Measurements from ENCODE around the gene PDIA4. TPM values are rescaled to one million over a fixed set of nuclear protein-coding genes. Genes with fewer than 3 reads are reported as not detected.

Gene PDIA4
- total RNA-seq = 100 to 1,000 TPM in 1 of 3 donors, 10 to 100 TPM in 2; 53.4 to 101 (median 68.3) TPM

GRCh38 chr7:149028346-149029109 is at the start of gene PDIA4:
PDIA4 (minus strand) TSS chr7:149028505; CDS start chr7:149028408, 97 bp downstream.
- Histone ChIP-seq H3K9me3 (no peaks in the 10 kb centered on the region), H3K36me3 (no peaks in the 10 kb centered on the region)
- intact Hi-C loops (cut with DNase I; ENCODE audit: low total_unique reads) = no loop called here

GRCh38 chr7:149077594-149077993 is 49.3 kb upstream of the PDIA4 start:
- H3K27me3 ChIP-seq = no peaks in the 10 kb centered on the region
- H3K4me1 ChIP-seq = no peaks in the 10 kb centered on the region
- H3K4me3 ChIP-seq = no peak overlapping the region
- intact Hi-C loops (cut with DNase I; ENCODE audit: low total_unique reads) = no loop called here
- DNase-seq (ENCODE audit: low spot score in 2 of 2) = no peak
- TF ChIP-seq POLR2AphosphoS5 (IDR thresholded peaks at IDR 0.05) (no peak), POLR2A (IDR thresholded peaks at IDR 0.05) (no peak)
- TF ChIP-seq, protein P1, sequence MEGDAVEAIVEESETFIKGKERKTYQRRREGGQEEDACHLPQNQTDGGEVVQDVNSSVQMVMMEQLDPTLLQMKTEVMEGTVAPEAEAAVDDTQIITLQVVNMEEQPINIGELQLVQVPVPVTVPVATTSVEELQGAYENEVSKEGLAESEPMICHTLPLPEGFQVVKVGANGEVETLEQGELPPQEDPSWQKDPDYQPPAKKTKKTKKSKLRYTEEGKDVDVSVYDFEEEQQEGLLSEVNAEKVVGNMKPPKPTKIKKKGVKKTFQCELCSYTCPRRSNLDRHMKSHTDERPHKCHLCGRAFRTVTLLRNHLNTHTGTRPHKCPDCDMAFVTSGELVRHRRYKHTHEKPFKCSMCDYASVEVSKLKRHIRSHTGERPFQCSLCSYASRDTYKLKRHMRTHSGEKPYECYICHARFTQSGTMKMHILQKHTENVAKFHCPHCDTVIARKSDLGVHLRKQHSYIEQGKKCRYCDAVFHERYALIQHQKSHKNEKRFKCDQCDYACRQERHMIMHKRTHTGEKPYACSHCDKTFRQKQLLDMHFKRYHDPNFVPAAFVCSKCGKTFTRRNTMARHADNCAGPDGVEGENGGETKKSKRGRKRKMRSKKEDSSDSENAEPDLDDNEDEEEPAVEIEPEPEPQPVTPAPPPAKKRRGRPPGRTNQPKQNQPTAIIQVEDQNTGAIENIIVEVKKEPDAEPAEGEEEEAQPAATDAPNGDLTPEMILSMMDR (IDR thresholded peaks at IDR 0.05) = no peak
- H3K27ac ChIP-seq = no peak overlapping the region
- H3K9me3 ChIP-seq = no peaks in the 10 kb centered on the region
- no peaks in the 10 kb centered on the region for H3K36me3 ChIP-seq

More at GRCh38 chr7:149028346-149029109, at the start of gene PDIA4:
- TF ChIP-seq POLR2A (IDR thresholded peaks at IDR 0.05) (peak; percentile 31), POLR2AphosphoS5 (IDR thresholded peaks at IDR 0.05) (peak; percentile 77 to 96 (median 83))
- TF ChIP-seq, protein P1 (IDR thresholded peaks at IDR 0.05) = peak in 2 of 3 donors; percentile 33 to 56
- DNase-seq (ENCODE audit: low spot score in 2 of 2) = peak; percentile 98 to 99
- Histone ChIP-seq H3K4me1 (no peaks in the 10 kb centered on the region), H3K27ac (peak within 1 kb of the TSS; percentile 85 to 96), H3K27me3 (no peaks in the 10 kb centered on the region), H3K4me3 (peak within 1 kb of the TSS; percentile 85 to 93 (median 91))

- TF ChIP-seq, protein P1 (IDR thresholded peaks at IDR 0.05) = no peak
- TF ChIP-seq POLR2AphosphoS5 (IDR thresholded peaks at IDR 0.05) = no peak
- no peak for TF ChIP-seq POLR2A (IDR thresholded peaks at IDR 0.05)
- no peaks in the 10 kb centered on the region for H3K4me1 ChIP-seq
- intact Hi-C loops (cut with DNase I; ENCODE audit: low total_unique reads) = no loop called here
- peaks cover 7% of the 10 kb centered on the region for H3K36me3 ChIP-seq
- peak overlapping the region in 1 of 2 donors; percentile 61 for H3K27ac ChIP-seq
- H3K9me3 ChIP-seq = no peaks in the 10 kb centered on the region
- no peak for DNase-seq (ENCODE audit: low spot score in 2 of 2)
- H3K27me3 ChIP-seq = no peaks in the 10 kb centered on the region
- no peak overlapping the region for H3K4me3 ChIP-seq
These were observed 47.0 kb upstream of the PDIA4 start for GRCh38 chr7:149075286-149075685.

DNA sequence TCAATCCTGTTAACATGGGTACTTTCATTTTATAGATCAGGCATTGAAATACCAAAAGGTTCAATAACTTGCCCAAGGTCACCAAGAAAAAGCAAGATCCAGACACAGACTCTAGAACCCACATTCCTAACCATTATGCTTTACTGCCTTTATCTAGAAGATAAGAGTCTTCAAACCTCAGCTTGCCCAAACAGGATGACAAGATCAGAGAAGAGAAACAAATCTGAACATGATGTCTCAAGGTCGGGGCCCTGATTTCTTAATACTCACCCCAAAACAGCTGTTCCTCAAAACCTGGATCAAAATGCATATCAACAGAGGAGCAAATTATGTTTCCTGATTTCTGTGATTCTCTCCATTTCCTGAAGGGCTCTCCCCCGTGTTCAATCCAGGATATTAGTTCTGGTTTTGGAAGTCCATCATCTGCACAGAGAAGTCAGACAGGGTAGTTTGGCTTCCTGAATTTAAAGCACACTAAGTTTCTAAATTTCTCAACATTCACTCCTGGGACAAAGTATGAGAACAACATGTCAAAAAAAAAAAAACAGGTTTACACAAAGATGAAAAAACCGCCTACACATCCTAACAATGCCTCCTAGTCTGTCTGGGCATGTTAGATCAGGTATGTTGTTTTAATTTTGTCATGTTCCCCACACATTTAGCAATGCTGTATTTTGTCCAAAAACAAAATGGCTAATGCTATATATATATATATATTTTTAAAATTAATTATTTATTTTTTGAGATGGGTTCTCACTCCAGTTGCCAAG is 46.0 kb upstream of the PDIA4 start:
- H3K36me3 ChIP-seq = peaks cover 7% of the 10 kb centered on the region
- intact Hi-C loops (cut with DNase I; ENCODE audit: low total_unique reads) = no loop called here
- DNase-seq (ENCODE audit: low spot score in 2 of 2) = no peak

More for the DNA sequence above, 46.0 kb upstream of the PDIA4 start:
- Histone ChIP-seq H3K27ac (peak overlapping the region; percentile 45 to 61), H3K4me1 (no peaks in the 10 kb centered on the region), H3K27me3 (no peaks in the 10 kb centered on the region), H3K9me3 (no peaks in the 10 kb centered on the region), H3K4me3 (no peak overlapping the region)
- TF ChIP-seq POLR2AphosphoS5 (IDR thresholded peaks at IDR 0.05) (no peak), POLR2A (IDR thresholded peaks at IDR 0.05) (no peak)
- TF ChIP-seq, protein P1 (IDR thresholded peaks at IDR 0.05) = no peak
